ENCODE measurements around the gene WWOX.

The WWOX gene

GRCh38 chr16:78284326-78284725 lies 184.9 kb downstream of the WWOX start:
- FAIRE-seq (no peak), DNase-seq (ENCODE audit: insufficient read length, low spot score) (no peak)
- no peak for TF ChIP-seq CTCF (IDR thresholded peaks at IDR 0.05; ENCODE audit: insufficient read depth, missing control alignments)

- TF ChIP-seq CTCF (IDR thresholded peaks at IDR 0.05; ENCODE audit: insufficient read depth, missing control alignments) = no peak
- FAIRE-seq = no peak
- DNase-seq (ENCODE audit: insufficient read length, low spot score) = no peak
Observed at GRCh38 chr16:78284957-78285434, 185.5 kb downstream of the WWOX start.

GRCh38 chr16:78285437-78285922 lies 186.0 kb downstream of the WWOX start:
- no peak for FAIRE-seq
- DNase-seq (ENCODE audit: insufficient read length, low spot score) = no peak
- no peak for TF ChIP-seq CTCF (IDR thresholded peaks at IDR 0.05; ENCODE audit: insufficient read depth, missing control alignments)

GRCh38 chr16:78286065-78286464 lies 186.6 kb downstream of the WWOX start:
- TF ChIP-seq CTCF (IDR thresholded peaks at IDR 0.05; ENCODE audit: insufficient read depth, missing control alignments) = no peak
- DNase-seq (ENCODE audit: insufficient read length, low spot score) (no peak), FAIRE-seq (no peak)

GRCh38 chr16:78288888-78289287 lies 189.4 kb downstream of the WWOX start:
- no peak for DNase-seq (ENCODE audit: insufficient read length, low spot score)
- no peak for FAIRE-seq
- no peak for TF ChIP-seq CTCF (IDR thresholded peaks at IDR 0.05; ENCODE audit: insufficient read depth, missing control alignments)

GRCh38 chr16:78289373-78289772 lies 189.9 kb downstream of the WWOX start:
- TF ChIP-seq CTCF (IDR thresholded peaks at IDR 0.05; ENCODE audit: insufficient read depth, missing control alignments) = no peak
- FAIRE-seq = no peak
- no peak for DNase-seq (ENCODE audit: insufficient read length, low spot score)

- TF ChIP-seq CTCF (IDR thresholded peaks at IDR 0.05; ENCODE audit: insufficient read depth, missing control alignments) = no peak
- no peak for FAIRE-seq
- DNase-seq (ENCODE audit: insufficient read length, low spot score) = no peak
Observed at GRCh38 chr16:78289844-78290277, 190.4 kb downstream of the WWOX start.
